CD4-positive, alpha-beta memory T cell (primary cell): ENCODE results near the gene ESRP2. TPM values are rescaled to one million over a fixed set of nuclear protein-coding genes. Genes with fewer than 3 reads are reported as not detected.

Experiments
- CTCF ChIA-PET: fragments of 350-600 bp; sonication (Branson Sonifier 250); formaldehyde crosslinking; loops from one replicate; lab custom pipeline; 2021; ENCODE audit warnings: inconsistent platforms; ENCODE audit not compliant: partially characterized antibody; lab: Charles Lee
- POLR2A ChIA-PET: fragments of 350-600 bp; sonication (Branson Sonifier 250); formaldehyde crosslinking; loops from one replicate; lab custom pipeline; 2021; ENCODE audit not compliant: partially characterized antibody; lab: Charles Lee
- DNase-seq, 5 donors: peaks; one replicate each; pipeline versions ENCODE4 v3.0.0 to v3.0.0-alpha.2; 2020 to 2022; ENCODE audit warnings: mixed read lengths in 1 of 5
- H3K27ac ChIP-seq: one replicate; pipeline ENCODE4 v1.7.0; 2013; ENCODE audit warnings: low read depth, low read length
- H3K27me3 ChIP-seq: 2 replicates; pipeline ENCODE4 v1.7.0; 2013; ENCODE audit warnings: mild to moderate bottlenecking, low read length, moderate library complexity; ENCODE audit not compliant: insufficient read depth
- H3K36me3 ChIP-seq: 2 replicates; pipeline ENCODE4 v1.7.0; 2013; ENCODE audit warnings: mild to moderate bottlenecking, low read length, moderate library complexity; ENCODE audit not compliant: insufficient read depth
- H3K4me1 ChIP-seq: 2 replicates; pipeline ENCODE4 v1.7.0; 2013; ENCODE audit warnings: mild to moderate bottlenecking, low read length, moderate library complexity; ENCODE audit not compliant: insufficient read depth
- H3K4me3 ChIP-seq, 2 donors: one replicate each; pipeline ENCODE4 v1.7.0; 2013; ENCODE audit warnings: low read length in 2 of 2, mild to moderate bottlenecking in 1 of 2
- H3K9me3 ChIP-seq, 2 donors: one replicate each; pipeline ENCODE4 v1.7.0; 2013; ENCODE audit warnings: low read length in 2 of 2, control low read depth in 1 of 2; ENCODE audit not compliant: control insufficient read depth in 1 of 2
- H3K27ac Mint-ChIP-seq, 7 donors: one replicate each; pipeline ENCODE4 v1.8.0; 2020 to 2021; ENCODE audit warnings: mixed read lengths in 7 of 7, mild to moderate bottlenecking in 6 of 7, inconsistent platforms in 3 of 7, moderate library complexity in 3 of 7
- H3K27me3 Mint-ChIP-seq, 2 donors: one replicate each; pipeline ENCODE4 v1.8.0; 2020 to 2021; ENCODE audit warnings: mixed read lengths in 2 of 2
- H3K36me3 Mint-ChIP-seq, 2 donors: one replicate each; pipeline ENCODE4 v1.8.0; 2020 to 2021; ENCODE audit warnings: mixed read lengths in 2 of 2, inconsistent platforms in 1 of 2, mild to moderate bottlenecking in 1 of 2
- H3K4me1 Mint-ChIP-seq, 4 donors: one replicate each; pipeline ENCODE4 v1.8.0; 2020 to 2021; ENCODE audit warnings: mixed read lengths in 4 of 4, mild to moderate bottlenecking in 1 of 4
- H3K4me3 Mint-ChIP-seq, 8 donors: one replicate each; pipeline ENCODE4 v1.8.0; 2020 to 2021; ENCODE audit warnings: mixed read lengths in 8 of 8, mild to moderate bottlenecking in 7 of 8, moderate library complexity in 6 of 8, inconsistent platforms in 3 of 8
- H3K9me3 Mint-ChIP-seq, 8 donors: one replicate each; pipeline ENCODE4 v1.8.0; 2020 to 2021; ENCODE audit warnings: mixed read lengths in 8 of 8, mild to moderate bottlenecking in 5 of 8, inconsistent platforms in 3 of 8, moderate library complexity in 1 of 8
- intact Hi-C: fragments of 100-400 bp; cut with micrococcal nuclease; formaldehyde crosslinking; loops from one replicate; pipeline ENCODE4 v1.15.1; 2023
- polyA plus RNA-seq, 2 donors: library from polyadenylated mRNA; unstranded; fragments of 300-500 nt; fragmentation: Illumina TruSeq; gene quantifications; one replicate each; pipeline ENCODE4 v1.2.3, GENCODE V29; 2021
- total RNA-seq, 2 experiments: library from RNA; stranded (reverse); gene quantifications; one replicate each; pipeline ENCODE4 v1.2.3, GENCODE V29; 2021

ESRP2 gene
- total RNA-seq (under 1 TPM; 0.14 to 0.26 TPM), polyA plus RNA-seq (under 1 TPM in 1 of 2 donors, not detected in 1; 0.64 TPM)

DNA sequence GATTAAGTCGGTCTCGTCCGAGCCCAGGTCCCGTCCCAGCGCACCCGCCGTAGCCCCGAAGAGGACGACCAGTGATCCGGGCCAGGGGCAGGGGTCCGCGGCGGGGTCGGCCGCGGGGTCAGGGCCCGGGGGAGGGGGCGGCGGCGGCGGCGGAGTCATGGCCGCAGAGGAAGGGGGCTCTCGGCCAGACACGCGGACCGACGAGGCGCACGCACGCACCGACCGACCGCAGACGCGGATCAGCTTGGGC is at the start of gene ESRP2:
TSS of gene ESRP2 (minus strand) at position 241 of the 250 bp plus-strand sequence. CDS start at position 159, 82 bp downstream.
- H3K27ac ChIP-seq, result peak within 1 kb of the TSS; percentile 44
- Mint-ChIP-seq H3K27me3 (no peaks in the 10 kb centered on the region), H3K27ac (peak within 1 kb of the TSS; percentile 74 to 97 (median 85)), H3K4me3 (peak within 1 kb of the TSS; percentile 88 to 98 (median 95)), H3K9me3 (peaks cover 0 to 9% (median 0%) of the 10 kb centered on the region in 8 donors), H3K4me1 (peaks cover 16 to 52% (median 34%) of the 10 kb centered on the region in 4 donors), H3K36me3 (peaks cover 0 to 2% of the 10 kb centered on the region in 2 donors)
- H3K36me3 ChIP-seq, result no peaks in the 10 kb centered on the region
- CTCF ChIA-PET, result interaction anchor here (3.8 kb wide), 1 partner anchor 25 kb away, joined by 17 read pairs; no protein-coding TSS in a partner anchor
- peak within 1 kb of the TSS in 1 of 2 donors; percentile 70 for H3K4me3 ChIP-seq
- no peaks in the 10 kb centered on the region for H3K27me3 ChIP-seq
- POLR2A ChIA-PET, result interaction anchor here (1.6 to 4.3 kb wide), 6 partner anchors 8 to 156 kb away, joined by 4 to 23 read pairs (median 14); partner anchors contain the start of genes PLA2G15, PRMT7, SLC7A6 and SLC7A6OS
- H3K4me1 ChIP-seq, result peaks cover 30% of the 10 kb centered on the region
- peak in 1 of 5 donors; percentile 15 for DNase-seq
- H3K9me3 ChIP-seq, result no peaks in the 10 kb centered on the region
- intact Hi-C loops, result no loop called here

DNA sequence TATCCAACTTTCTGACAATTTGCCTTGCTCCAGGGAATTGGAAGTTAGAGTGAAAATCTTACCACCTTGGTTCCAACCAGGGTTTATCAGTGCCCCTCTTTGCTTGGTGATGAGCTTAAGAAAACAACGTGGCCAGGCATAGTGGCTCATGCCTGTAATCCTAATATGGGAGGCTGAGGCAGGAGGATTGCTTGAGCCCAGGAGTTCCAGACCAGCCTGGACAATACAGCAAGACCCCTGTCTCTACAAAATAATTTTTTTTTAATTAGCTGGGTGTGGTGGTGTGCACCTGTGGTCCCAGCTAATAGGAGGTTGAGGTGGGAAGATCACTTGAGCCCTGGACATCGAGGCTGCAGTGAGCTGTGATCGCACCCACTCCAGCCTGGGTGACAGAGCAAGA is 49.8 kb upstream of the ESRP2 start:
- H3K4me1 ChIP-seq, result peaks cover 100% of the 10 kb centered on the region
- H3K4me3 ChIP-seq, result peak overlapping the region in 1 of 2 donors; percentile 57
- Mint-ChIP-seq H3K27ac (peak overlapping the region; percentile 82 to 94 (median 92)), H3K36me3 (peaks cover 54 to 56% of the 10 kb centered on the region in 2 donors), H3K4me3 (peak overlapping the region; percentile 76 to 91 (median 87)), H3K9me3 (no peaks in the 10 kb centered on the region), H3K27me3 (no peaks in the 10 kb centered on the region), H3K4me1 (peaks cover 73 to 100% (median 89%) of the 10 kb centered on the region in 4 donors)
- H3K36me3 ChIP-seq, result peaks cover 6% of the 10 kb centered on the region
- DNase-seq, result no peak
- peak overlapping the region; percentile 54 for H3K27ac ChIP-seq
- no peaks in the 10 kb centered on the region for H3K9me3 ChIP-seq
- POLR2A ChIA-PET, result interaction anchor here (1.4 to 44.5 kb wide), 5 partner anchors 6 to 235 kb away, joined by 3 to 1508 read pairs (median 11); partner anchors contain the start of genes PLA2G15, PRMT7, SLC7A6 and SLC7A6OS
- H3K27me3 ChIP-seq, result no peaks in the 10 kb centered on the region
- intact Hi-C loops, result loop anchor here (1.0 kb wide), 2 partner anchors 9 to 21 kb away; partner anchors contain the start of gene SLC7A6
- CTCF ChIA-PET, result interaction anchor here (0.5 to 29.4 kb wide), 7 partner anchors 9 to 43 kb away, joined by 3 to 680 read pairs (median 7); partner anchors contain the start of genes PRMT7, SLC7A6 and SLC7A6OS

DNA sequence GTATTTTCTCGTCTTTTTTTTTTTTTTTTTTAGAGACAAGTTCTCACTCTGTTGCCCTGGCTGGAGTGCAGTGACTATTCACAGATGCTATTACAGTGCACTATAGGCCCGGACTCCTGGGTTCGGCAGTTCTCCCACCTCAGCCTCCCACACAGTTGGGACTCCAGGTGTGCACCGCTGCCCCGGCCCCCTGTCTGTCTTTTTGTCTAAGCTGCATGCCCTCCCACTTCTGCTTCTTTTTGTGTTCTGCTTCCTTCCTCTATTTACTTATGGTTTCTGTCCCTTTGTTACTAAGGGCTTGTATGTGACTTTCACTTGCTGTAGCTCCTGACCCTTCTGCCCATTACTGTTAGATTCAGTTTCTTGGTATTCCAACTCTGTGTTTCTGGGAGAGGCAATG is 48.9 kb upstream of the ESRP2 start:
- Histone ChIP-seq H3K27me3 (no peaks in the 10 kb centered on the region), H3K9me3 (no peaks in the 10 kb centered on the region), H3K4me1 (peaks cover 100% of the 10 kb centered on the region), H3K36me3 (no peaks in the 10 kb centered on the region), H3K4me3 (peak overlapping the region in 1 of 2 donors; percentile 57), H3K27ac (peak overlapping the region; percentile 54)
- peaks cover 56 to 57% of the 10 kb centered on the region in 2 donors for H3K36me3 Mint-ChIP-seq
- H3K4me1 Mint-ChIP-seq, result peaks cover 70 to 97% (median 86%) of the 10 kb centered on the region in 4 donors
- intact Hi-C loops, result loop anchor here (1.0 kb wide), 1 partner anchor 25 kb away; the partner anchor contains the start of gene SLC7A6OS
- peak overlapping the region; percentile 71 to 91 (median 87) for H3K4me3 Mint-ChIP-seq
- no peaks in the 10 kb centered on the region for H3K27me3 Mint-ChIP-seq
- ChIA-PET POLR2A (interaction anchor here (1.4 to 44.5 kb wide), 5 partner anchors 6 to 236 kb away, joined by 4 to 1508 read pairs (median 11); partner anchors contain the start of genes PLA2G15, PRMT7, SLC7A6 and SLC7A6OS), CTCF (interaction anchor here (0.6 to 29.4 kb wide), 6 partner anchors 10 to 44 kb away, joined by 3 to 680 read pairs (median 14); partner anchors contain the start of genes PRMT7, SLC7A6 and SLC7A6OS)
- H3K9me3 Mint-ChIP-seq, result no peaks in the 10 kb centered on the region
- DNase-seq, result no peak
- peak overlapping the region; percentile 82 to 94 (median 91) for H3K27ac Mint-ChIP-seq

DNA sequence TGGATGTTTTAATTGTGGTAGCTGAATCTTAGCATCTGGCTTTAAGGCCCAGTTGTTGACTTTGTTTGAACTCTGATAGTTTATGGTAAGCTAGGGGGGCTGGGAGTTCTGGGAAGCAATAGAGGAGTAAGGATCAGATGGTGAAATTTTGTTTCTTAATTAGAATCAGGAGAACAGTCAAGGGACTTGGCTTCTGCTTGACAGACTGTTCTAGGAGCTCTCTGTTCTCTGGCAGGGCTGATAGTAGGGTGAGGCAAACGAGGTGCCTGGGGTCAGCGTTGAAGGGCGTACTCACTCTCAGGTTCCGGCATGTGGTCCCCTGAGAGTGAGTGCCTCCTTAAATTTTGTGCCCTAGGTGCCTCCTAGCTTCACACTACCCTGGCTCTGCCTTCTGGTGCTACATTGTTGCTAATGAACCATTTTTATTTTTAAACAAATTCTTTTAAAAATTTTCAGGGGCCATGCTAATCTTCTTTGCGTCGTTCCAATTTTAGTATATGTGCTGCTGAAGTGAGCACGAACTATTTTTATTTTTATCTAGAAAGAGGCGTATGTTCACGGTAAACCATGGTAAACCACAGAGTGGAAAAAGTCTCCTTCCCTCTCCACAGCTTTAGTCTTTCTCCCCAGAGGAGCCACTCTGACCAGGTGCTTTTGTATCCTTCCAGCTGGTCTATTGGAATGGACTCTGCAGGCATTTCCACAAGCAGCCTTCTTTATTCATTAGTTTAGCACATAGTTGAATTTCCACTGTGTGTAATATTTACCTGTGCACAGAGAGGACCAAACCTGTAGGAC is 48.1 kb upstream of the ESRP2 start:
- Mint-ChIP-seq H3K27me3 (no peaks in the 10 kb centered on the region), H3K9me3 (no peaks in the 10 kb centered on the region), H3K36me3 (peaks cover 54 to 58% of the 10 kb centered on the region in 2 donors), H3K27ac (peak overlapping the region; percentile 82 to 94 (median 91)), H3K4me1 (peaks cover 65 to 97% (median 84%) of the 10 kb centered on the region in 4 donors), H3K4me3 (peak overlapping the region; percentile 71 to 91 (median 87))
- Histone ChIP-seq H3K27me3 (no peaks in the 10 kb centered on the region), H3K9me3 (no peaks in the 10 kb centered on the region), H3K27ac (peak overlapping the region; percentile 54), H3K4me1 (peaks cover 100% of the 10 kb centered on the region), H3K4me3 (peak overlapping the region in 1 of 2 donors; percentile 57), H3K36me3 (no peaks in the 10 kb centered on the region)
- ChIA-PET POLR2A (interaction anchor here (0.9 to 44.5 kb wide), 7 partner anchors 5 to 438 kb away, joined by 3 to 1508 read pairs (median 4); partner anchors contain the start of genes DPEP2, PLA2G15, PRMT7 and SLC7A6), CTCF (interaction anchor here (1.5 to 29.4 kb wide), 4 partner anchors 8 to 44 kb away, joined by 4 to 680 read pairs (median 10); partner anchors contain the start of genes PRMT7, SLC7A6 and SLC7A6OS)
- intact Hi-C loops, result loop anchor here (1.0 kb wide), 1 partner anchor 26 kb away; the partner anchor contains the start of gene SLC7A6OS
- DNase-seq, result no peak

DNA sequence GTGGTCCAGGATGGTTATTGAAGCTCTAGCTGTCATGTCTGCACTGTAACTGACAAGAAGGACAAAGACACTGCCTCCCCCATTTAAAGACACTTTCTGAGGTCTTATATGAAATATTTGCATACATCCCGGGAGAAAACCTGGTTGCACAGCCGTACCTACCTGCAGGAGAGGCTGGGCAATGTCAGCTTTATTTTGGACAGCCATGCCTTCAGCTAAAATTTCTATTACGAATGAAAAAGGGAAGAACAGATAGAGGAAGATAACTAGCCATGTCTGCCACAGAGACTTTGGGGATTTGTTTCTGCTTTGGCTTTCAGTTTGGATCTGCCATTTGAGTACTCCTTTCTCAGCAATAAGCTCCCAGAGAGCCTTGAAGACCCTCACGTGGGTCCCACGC is 47.4 kb upstream of the ESRP2 start:
- intact Hi-C loops, result no loop called here
- Mint-ChIP-seq H3K4me3 (peak overlapping the region; percentile 71 to 91 (median 87)), H3K27ac (peak overlapping the region; percentile 82 to 94 (median 91)), H3K4me1 (peaks cover 65 to 92% (median 81%) of the 10 kb centered on the region in 4 donors), H3K36me3 (peaks cover 54 to 58% of the 10 kb centered on the region in 2 donors), H3K9me3 (no peaks in the 10 kb centered on the region), H3K27me3 (no peaks in the 10 kb centered on the region)
- DNase-seq, result no peak
- Histone ChIP-seq H3K27ac (peak overlapping the region; percentile 54), H3K27me3 (no peaks in the 10 kb centered on the region), H3K4me1 (peaks cover 94% of the 10 kb centered on the region), H3K9me3 (no peaks in the 10 kb centered on the region), H3K36me3 (no peaks in the 10 kb centered on the region), H3K4me3 (no peak overlapping the region)
- ChIA-PET CTCF (interaction anchor here (1.5 to 29.4 kb wide), 4 partner anchors 9 to 45 kb away, joined by 4 to 680 read pairs (median 10); partner anchors contain the start of genes PRMT7, SLC7A6 and SLC7A6OS), POLR2A (interaction anchor here (0.9 to 44.5 kb wide), 6 partner anchors 4 to 437 kb away, joined by 3 to 1508 read pairs (median 8); partner anchors contain the start of genes DPEP2, PLA2G15, PRMT7 and SLC7A6)

DNA sequence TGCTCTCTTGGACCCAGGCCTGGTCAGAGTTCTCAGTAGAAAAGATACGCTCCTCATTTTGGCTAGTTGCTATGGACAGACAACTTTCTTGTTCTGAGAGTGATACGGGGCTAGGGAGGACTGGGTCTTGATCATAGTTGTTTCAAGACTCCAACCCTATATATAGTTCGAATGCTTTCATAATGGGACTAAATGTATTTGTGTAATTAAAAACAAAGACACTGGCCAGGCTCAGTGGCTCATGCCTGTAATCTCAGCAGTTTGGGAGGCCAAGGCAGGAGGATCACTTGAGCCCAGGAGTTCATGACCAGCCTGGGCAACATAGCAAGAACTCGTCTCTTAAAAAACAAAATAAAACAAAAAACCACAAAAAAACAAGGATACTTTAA is 46.1 kb upstream of the ESRP2 start:
- no peaks in the 10 kb centered on the region for H3K27me3 ChIP-seq
- H3K36me3 ChIP-seq, result no peaks in the 10 kb centered on the region

More for the DNA sequence above, 46.1 kb upstream of the ESRP2 start:
- peak overlapping the region; percentile 30 for H3K27ac ChIP-seq
- no peaks in the 10 kb centered on the region for H3K9me3 Mint-ChIP-seq
- no peaks in the 10 kb centered on the region for H3K9me3 ChIP-seq
- H3K27ac Mint-ChIP-seq, result peak overlapping the region; percentile 82 to 98 (median 93)
- POLR2A ChIA-PET, result interaction anchor here (34.3 to 44.5 kb wide), 2 partner anchors 3 to 13 kb away, joined by 1508 read pairs; partner anchors contain the start of genes PRMT7, SLC7A6 and SLC7A6OS
- H3K27me3 Mint-ChIP-seq, result no peaks in the 10 kb centered on the region
- no peak for DNase-seq
- peaks cover 45 to 50% of the 10 kb centered on the region in 2 donors for H3K36me3 Mint-ChIP-seq
- CTCF ChIA-PET, result interaction anchor here (1.0 to 29.4 kb wide), 5 partner anchors 10 to 46 kb away, joined by 3 to 680 read pairs (median 13); partner anchors contain the start of genes PRMT7, SLC7A6 and SLC7A6OS
- H3K4me3 Mint-ChIP-seq, result peak overlapping the region in 7 of 8 donors; percentile 65 to 91 (median 82)
- peaks cover 54 to 82% (median 70%) of the 10 kb centered on the region in 4 donors for H3K4me1 Mint-ChIP-seq
- H3K4me1 ChIP-seq, result peaks cover 81% of the 10 kb centered on the region
- intact Hi-C loops, result no loop called here
- peak overlapping the region in 1 of 2 donors; percentile 4 for H3K4me3 ChIP-seq
